IMR-90 (cell line): Measurements from ENCODE around the gene ITFG2.

Source experiments
- BHLHE40 ChIP-seq: fragments of 150-350 bp; IDR thresholded peaks from 2 replicates; pipeline ENCODE4 v1.6.1; 2016; ENCODE audit warnings: mild to moderate bottlenecking, low read depth, low read length
- CEBPB ChIP-seq: IDR thresholded peaks from 2 replicates; pipeline ENCODE4 v1.6.1; 2012; ENCODE audit warnings: low read depth, low read length, improper control_type of control experiment
- CHD1 ChIP-seq: IDR thresholded peaks from 2 replicates; pipeline ENCODE4 v1.6.1; 2012; ENCODE audit warnings: low read depth, low read length, improper control_type of control experiment
- MAFK ChIP-seq: IDR thresholded peaks from 2 replicates; pipeline ENCODE4 v1.6.1; 2012; ENCODE audit warnings: low read depth, low read length, improper control_type of control experiment
- MXI1 ChIP-seq: IDR thresholded peaks from 2 replicates; pipeline ENCODE4 v1.6.1; 2012; ENCODE audit warnings: low read depth, mild to moderate bottlenecking, low read length, moderate library complexity, borderline replicate concordance
- POLR2A ChIP-seq: IDR thresholded peaks from 2 replicates; pipeline ENCODE4 v1.6.1; 2012; ENCODE audit warnings: mild to moderate bottlenecking, low read depth, low read length
- RAD21 ChIP-seq: IDR thresholded peaks from 2 replicates; pipeline ENCODE4 v1.6.1; 2012; ENCODE audit warnings: low read length, improper control_type of control experiment
- SMC3 ChIP-seq: fragments of 150-350 bp; IDR thresholded peaks from 2 replicates; pipeline ENCODE4 v1.6.1; 2016; ENCODE audit warnings: low read depth, mild to moderate bottlenecking, antibody characterized with exemption, low read length, moderate library complexity
- TF ChIP-seq, protein P1 (sequence below): conservative IDR thresholded peaks from 2 replicates; pipeline ENCODE4 v1.5.1; 2012; ENCODE audit warnings: mild to moderate bottlenecking, low read depth, low read length, improper control_type of control experiment

DNA sequence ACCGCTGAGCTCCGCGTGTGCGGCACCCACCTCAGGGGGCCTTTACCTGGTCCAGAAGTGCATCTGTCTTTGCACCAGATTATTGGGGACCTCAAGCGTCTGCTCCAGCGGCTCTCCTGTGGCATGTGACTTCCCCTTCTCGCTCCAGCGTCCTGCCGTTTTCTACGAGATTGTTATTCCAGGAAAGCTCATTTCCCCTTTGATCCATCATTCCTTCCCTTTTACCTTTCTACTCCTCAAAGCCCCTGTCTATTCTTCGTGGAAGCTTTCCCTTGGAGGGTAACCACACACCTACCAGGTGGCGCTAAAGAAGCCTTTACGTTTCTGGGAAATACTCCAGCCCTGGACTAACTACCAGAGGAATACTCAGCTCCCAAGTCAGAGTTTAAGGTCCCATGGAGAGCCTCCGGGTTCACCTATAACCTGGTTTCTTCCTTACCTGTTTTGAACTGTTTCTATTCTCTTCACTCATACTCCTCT lies 16.2 kb upstream of the ITFG2 start:
- TF ChIP-seq, protein P1, sequence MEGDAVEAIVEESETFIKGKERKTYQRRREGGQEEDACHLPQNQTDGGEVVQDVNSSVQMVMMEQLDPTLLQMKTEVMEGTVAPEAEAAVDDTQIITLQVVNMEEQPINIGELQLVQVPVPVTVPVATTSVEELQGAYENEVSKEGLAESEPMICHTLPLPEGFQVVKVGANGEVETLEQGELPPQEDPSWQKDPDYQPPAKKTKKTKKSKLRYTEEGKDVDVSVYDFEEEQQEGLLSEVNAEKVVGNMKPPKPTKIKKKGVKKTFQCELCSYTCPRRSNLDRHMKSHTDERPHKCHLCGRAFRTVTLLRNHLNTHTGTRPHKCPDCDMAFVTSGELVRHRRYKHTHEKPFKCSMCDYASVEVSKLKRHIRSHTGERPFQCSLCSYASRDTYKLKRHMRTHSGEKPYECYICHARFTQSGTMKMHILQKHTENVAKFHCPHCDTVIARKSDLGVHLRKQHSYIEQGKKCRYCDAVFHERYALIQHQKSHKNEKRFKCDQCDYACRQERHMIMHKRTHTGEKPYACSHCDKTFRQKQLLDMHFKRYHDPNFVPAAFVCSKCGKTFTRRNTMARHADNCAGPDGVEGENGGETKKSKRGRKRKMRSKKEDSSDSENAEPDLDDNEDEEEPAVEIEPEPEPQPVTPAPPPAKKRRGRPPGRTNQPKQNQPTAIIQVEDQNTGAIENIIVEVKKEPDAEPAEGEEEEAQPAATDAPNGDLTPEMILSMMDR = no peak
- TF ChIP-seq CHD1 (no peak), MXI1 (no peak), BHLHE40 (no peak), POLR2A (no peak), CEBPB (no peak), RAD21 (no peak), SMC3 (no peak), MAFK (no peak)
